Central memory CD4-positive, alpha-beta T cell (primary cell): ENCODE results near the gene CRYAA.

Source experiments
- DNase-seq: peaks from one replicate; pipeline ENCODE4 v3.0.0; 2022

CRYAA gene

DNA sequence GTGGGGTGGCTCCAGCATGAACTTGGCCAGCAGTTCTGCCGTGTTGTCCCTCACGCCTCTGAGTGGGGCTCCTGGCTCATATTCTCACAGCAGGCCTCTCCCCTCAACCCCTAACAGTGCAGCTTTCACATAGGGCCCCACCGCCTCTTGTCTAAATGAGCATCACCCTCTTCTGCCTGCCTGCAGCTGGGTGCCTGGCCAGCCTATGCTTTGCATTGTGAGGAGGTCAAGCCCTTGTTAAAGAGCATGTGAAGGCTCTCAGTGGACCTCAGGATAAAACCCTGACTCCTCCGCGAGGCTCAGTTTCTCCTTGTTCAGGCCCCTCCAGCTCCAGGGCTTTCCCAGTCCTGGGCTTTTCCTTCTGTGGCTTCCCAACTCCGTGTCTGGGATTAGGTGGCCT is 34.8 kb downstream of the CRYAA start:
- DNase-seq = no peak

DNA sequence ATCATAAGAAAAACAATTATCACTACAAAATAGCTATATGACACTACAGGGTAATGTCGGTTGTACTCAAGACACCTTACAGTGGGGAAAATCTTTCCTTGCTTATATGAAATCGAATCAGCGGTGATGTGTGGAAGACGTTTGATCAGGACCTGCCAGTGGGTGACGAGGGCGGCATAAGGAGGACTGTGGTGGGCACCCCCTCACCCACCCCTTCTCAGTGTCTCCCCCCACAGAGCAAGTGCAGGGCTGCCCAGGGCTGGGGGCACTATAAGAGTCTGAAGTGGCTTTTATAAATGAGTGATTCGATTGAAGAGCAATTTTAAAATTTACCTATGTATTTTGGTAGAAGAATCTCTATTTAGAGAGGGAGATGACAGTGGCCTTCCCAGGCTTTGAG is 35.8 kb downstream of the CRYAA start:
- DNase-seq = no peak

- no peak for DNase-seq
Observed at GRCh38 chr21:43206231-43207042, 37.6 kb downstream of the CRYAA start.

GRCh38 chr21:43207043-43207315 is 38.2 kb downstream of the CRYAA start:
- DNase-seq = no peak

DNA sequence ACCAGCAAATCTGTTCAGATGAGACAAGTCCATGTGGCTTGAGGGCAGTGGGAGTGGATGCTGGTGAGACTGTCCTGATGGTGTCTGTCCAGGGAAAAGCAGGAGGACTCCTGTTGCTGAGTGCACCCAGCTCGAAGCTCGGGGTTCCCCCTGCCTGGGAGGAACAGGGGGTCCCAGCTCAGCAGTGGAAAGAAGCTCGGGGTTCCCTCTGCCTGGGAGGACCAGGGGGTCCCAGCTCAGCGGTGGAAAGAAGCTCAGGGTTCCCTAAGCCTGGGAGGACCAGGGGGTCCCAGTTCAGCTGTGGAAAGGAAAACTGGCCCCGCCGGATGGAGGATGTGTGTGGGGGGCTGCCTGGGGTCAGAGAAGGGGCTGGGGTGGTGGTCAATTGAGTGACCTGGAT is 39.1 kb downstream of the CRYAA start:
- no peak for DNase-seq

DNA sequence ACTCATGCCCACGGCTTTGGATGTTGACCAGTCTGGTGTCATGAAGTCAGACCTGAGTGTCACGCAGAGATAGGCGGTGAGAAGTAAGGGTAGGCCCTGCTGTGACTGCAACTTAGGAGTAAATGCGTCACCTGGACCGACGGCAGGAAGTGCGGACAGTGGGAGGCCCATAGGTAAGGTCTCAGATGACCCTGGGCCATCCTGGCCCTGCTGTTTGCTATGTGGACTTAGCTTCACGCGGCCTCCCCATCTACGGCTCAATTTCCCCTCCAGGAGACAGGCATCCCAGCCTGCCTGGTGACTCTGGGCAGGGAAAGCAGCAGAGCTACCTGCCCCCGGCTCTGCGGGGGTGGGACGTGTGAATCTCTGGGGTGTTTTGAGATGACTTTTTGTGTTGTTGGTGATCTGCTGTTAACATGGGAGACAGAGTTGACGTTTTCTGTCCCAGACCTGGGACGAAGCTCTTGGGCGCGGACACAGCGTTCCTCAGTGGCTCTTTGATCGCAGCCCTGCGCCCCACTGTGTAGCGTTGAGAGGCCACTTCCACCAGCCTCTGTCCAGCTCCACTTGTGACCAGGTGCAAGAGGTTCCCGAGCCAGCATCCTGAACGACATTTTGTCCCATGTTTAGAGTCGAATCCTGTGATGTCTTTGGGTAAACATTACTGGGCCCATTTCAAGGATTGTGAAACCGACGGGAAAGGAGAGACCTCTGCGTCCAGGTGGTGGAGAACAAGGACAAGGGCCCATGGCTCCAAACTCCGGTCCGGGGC is 39.9 kb downstream of the CRYAA start:
- no peak for DNase-seq

DNA sequence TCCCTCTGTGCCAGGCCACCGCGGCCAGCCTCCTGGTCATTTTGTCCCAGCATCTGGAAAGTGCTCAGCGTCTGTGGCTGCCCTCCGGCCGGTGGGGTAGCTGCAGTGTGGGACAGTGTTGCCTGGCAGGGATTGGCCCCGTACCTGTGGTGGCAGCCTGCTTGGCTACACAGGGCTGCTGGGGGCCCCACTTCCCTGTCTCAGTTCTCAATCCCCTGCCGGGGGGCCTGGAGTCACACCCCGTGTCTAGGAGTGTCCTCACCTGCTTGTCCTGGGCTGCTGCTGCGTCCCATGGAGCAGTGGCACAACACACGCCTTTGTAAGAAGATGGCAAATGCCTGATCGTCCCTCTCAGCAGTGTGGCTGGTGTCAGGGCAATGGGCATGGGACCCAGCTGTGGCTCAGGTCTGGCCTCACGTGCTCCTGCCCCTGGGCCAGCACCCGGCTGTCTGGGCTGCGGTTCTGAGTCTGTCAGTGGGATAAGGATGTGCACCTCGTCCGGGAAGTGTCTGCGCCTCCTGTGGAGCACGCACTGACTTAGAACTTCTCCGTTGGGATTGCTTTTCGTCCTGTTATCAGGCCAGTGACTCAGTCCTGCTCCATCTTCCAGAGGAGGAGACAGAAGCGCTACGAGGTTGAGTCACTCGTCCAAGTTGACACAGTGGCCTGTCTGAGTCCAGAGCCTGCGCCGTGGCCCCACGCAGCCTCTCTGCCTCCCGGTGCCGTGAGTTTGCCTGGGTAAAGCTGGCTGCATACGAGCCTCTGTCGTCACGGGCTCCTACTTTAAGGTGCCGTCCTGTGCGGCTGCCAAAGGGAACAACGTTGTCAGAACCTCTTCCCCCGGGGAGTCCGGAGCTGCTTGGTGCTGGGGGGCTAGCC is 41.0 kb downstream of the CRYAA start:
- DNase-seq = no peak

- DNase-seq = no peak
Observed at GRCh38 chr21:43210454-43211071, 41.8 kb downstream of the CRYAA start.

DNA sequence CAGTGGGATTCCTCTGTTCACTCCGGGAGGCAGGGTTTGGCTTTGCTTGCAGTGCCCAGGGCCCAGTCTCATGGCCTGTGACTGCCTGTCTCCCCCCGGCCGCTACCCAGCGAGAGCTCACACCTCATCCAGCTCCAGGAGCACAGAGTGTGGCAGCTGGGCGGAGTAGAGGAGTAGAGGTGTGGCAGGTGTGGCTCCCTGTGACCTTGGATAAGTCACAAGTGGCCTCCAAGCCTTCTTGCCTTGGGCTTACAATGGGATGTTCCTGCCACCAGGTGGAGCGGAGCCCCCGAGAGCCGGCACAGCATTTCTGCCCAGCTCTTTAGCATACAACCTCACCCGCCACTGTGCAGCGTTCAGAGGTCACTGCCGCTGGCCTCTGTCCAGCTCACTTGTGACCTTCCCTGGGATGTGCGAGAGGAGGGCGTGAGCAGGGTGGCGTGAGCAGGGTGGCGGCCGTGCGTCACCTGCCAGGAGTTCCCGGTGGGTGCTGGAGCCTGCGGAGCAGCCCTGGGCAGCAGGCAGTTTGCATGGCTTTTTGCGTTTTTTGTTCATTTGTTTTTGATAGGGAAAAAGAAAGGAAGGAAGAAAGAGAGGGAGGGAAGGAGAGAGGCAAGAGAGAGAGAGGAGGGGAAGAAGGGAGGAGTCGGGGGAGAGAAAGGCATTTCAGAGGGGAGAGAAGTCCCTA is 42.4 kb downstream of the CRYAA start:
- DNase-seq = no peak

DNA sequence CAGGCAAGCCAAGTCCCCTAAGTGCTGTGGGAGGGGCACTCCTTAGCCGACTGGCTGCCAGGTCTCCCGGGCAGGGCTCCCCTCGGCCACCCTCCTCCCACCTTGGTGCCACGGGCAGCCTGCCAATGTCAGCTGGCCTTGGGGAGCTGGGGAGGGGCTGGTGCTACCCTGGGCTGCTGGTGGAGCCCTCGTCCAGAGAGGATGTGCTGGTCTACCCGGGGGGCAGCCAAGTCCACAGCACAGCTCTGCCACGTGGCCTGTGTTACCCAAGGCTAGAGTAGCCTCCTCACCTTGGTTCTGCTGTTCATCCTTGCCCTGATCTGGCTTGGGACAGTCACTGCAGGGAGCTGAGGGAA is 42.9 kb downstream of the CRYAA start:
- DNase-seq = no peak
